Activated gamma-delta T cell treated with anti-CD3 and anti-CD28 coated beads, Interleukin-2, amount 50 U/mL, for 16 hours (primary cell): ENCODE measurements around the gene RAMACL.
"Not testable (repeated sequence)": the region's sequence is repeated elsewhere in the genome, so short reads cannot be mapped to it uniquely, and the experiment has no call there.

Experiments used
- DNase-seq: peaks from one replicate; pipeline ENCODE4 v3.0.0-alpha.2; 2020; ENCODE audit warnings: low read depth

RAMACL gene

DNA sequence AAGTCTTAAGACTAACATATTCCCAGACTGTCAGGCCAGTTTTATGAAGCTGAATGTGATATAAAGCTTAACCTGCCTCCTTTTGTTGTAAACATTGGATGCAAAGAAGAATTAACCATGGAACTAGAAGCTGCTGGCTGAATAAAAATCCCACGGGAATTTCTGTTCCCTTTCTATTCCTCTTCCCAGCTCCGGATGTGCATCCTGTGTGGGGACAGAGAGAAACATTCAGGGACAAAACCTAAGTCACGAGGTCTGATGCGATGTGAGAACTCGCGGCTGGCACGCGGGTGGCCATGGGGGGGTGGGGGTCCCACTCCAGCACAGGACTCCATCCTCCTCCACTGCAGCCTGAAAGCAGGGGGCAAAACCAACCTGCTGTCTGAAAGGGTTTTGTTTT lies 32.2 kb downstream of the RAMACL start:
- DNase-seq = no peak

DNA sequence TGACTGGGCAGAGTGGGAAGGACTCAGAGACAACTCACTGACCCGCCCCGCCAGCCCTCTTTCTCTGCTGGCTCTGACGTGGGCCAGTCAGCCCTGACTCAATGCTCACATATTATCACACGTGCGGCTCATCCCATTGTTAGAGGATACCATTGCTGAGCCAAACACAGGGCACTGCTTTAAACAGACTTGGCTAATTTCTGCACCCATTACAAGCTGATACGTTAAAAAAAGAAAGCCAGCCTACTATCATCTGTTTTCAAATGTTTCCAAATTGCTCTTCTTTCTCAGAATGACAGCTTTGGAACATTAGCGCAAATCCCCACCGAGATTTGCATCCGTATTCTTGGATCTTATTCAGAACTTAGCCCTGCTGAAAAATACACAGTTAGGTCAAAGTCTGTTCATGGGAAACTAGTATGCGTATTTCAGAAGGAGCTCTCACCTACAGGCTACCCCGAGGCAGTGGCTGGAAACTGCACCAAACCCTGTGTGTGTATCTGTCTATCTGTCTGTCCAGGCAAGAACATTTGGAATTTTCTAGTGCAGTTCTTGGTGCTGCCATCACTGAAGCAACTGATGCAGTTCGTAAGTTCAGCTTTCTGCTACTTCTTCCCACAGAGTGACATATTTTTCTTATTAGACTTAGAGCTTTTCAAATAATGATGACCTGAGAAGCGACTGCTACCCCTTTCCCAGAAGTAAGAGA lies 32.8 kb downstream of the RAMACL start:
- DNase-seq = no peak

DNA sequence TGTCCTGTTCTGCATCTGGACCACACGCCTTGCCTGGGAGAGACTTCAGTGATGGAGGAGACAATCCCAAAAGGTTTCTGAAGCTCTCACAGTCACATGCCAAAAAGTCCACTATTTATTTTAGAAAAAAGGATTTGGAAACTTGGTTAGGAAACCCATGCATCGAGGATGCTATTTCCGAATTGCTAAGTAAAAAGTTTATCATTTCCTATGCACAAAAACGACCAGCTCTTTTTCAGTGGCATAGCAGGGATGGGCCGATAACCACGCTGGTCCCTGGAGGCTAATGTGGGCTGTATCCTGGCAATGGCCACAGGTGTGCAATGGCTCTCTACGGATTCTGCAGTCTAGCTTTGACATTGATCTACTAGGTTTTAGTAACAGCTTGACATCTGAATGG lies 33.9 kb downstream of the RAMACL start:
- DNase-seq = no peak

DNA sequence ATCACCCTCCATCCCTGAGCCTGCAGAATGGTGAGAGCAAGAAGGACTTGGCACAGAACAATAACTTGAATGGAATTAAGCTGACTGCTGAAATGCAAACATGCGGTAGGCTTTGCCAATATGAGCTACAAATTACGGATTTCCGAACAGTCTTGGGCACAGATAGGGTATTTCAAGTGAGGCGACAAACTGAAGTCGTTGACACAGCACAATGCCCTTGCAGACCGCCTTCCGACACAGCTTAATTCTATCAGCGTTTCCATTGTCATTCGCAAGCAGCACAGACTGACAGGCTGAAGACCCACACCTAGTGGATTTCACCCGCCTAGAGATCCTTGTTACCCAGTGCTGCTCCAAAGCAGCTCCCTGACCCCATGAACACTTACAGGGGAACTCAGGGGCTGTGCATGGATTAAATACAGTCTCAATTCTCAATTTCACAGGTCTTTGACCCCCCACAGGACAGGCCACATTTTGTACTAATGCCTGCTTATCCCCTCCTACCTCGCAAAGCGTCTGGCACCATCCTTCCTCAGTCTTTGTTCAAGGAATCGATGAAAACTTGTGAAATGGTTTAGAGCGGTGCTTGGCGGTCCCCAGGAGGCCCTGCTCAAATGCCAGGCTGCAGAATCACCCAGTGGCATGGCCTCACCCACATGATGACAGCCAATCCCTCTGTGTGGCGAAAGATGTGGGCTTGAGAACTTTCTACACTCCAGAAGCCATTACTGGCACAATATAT lies 34.6 kb downstream of the RAMACL start:
- no peak for DNase-seq

DNA sequence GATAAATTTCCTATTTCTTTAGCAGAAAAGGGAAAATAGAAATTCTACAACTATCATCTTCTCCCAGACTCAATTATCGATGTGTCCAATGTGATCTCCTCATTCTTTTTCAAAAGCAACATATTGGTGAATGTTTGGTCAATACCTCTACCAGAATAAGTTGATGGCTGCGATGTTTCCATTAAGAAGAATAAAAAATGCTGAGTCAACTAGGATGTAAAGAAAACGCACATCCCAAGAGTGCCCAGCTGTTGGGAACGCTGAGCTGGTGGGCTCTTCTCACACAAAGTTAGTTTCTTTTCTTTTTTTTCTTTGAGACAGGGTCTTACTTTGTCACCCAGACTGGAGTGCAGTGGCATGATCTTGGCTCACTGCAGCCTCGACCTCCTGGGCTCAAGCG lies 39.8 kb downstream of the RAMACL start:
- no peak for DNase-seq

DNA sequence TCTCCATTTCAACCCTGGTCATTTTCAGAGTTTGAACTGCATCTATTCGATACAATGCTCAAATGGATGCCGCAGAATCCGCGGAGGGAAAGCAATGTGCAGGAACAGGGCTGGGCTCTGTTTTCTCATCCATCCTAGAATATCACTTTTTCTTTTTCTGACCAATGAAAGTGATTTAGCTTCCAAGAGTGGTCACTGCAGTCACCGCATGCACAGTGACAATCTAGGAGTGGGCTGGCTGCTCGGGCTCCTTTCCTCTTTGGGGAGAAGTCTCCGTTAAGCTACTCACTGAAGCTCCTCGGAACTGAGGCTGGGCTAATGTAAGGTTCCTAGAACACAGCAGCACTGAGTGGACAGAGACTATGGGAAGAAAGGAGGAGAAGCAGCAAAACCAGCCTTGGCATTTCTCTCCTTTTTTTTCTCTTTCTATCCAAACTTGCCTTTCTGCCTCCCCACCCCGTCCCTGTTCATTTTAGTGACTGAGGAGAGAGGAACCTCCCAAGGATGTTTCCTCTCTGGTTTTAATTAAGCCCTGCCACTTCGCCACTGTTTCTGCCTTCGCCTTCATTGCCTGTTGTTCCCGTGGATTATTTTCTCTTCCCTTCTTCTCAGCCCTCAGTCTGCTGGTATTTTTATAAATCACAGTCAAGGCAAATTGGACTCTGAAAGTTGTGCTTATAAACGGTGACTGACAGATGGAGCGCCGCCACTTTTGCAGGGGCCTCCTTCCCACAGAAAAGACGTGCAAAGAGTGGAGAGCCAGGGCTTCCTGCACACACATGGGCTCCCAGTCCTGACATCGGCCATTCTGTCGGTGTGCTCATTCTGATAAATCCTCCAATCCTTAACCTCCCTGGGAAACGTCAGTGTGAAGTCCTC lies 41.1 kb downstream of the RAMACL start:
- no peak for DNase-seq

DNA sequence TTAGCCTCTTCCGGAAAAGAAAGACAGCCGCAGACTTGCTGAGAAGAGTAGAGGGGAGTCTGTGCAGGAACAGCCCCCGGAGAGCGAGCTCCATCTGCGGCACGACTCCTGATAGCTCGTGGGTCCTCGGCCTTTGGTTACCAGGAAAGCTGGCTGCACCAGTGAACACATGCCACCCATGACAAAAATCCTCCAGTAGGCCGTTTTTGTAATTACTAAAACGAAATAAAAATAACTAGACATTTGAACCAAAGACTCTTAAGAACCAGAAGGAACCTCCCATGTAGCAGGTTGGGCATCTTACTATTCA lies 42.2 kb downstream of the RAMACL start:
- no peak for DNase-seq

DNA sequence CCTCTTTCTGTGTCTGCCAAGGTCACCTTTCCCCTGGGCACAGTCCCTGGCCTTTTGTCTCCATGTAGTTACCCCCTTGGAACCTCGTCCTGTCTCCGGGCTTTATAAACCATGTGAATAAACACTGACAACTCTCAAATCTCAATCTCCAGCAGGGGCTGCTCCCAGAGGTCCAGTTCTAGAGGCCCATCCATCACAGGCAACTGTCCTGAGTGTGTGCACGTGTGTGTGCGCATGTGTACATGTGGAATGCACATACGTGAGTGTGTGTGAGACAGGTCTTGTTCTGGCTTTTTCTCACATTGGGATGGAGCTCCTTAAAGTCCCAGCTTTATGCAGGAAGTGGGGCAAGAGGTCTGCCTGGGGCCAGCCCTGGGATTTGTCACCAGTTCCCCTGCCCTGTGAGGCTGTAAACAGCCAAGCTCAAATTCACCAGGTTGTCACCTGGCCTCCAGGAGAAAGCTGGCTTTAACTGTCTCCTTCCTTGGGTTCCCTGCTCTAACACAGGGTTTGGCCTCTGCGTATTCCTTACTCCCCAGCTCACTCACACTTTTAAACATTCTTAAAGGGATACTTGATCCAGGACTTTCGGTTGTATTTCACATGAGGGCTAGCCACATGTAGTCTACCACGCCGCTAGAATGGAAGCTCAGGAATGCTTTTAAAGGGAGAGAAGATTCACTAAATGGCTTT lies 42.7 kb downstream of the RAMACL start:
- no peak for DNase-seq

DNA sequence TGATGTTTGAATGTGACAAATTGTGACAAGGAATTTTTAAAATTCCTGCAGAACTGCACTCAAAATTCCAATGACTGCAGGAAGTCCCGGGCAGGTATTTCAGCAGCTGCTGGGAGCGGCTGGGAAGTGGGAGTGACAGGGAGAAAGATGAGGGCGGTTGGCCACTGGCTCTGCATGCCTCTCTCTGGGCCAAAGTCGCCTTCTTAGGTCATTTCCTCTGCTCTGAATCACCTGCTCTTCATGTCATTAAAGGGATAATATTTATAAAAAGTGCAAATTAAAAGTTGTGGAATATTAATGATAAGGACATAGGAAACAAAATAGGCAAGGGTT lies 43.9 kb downstream of the RAMACL start:
- DNase-seq = no peak

DNA sequence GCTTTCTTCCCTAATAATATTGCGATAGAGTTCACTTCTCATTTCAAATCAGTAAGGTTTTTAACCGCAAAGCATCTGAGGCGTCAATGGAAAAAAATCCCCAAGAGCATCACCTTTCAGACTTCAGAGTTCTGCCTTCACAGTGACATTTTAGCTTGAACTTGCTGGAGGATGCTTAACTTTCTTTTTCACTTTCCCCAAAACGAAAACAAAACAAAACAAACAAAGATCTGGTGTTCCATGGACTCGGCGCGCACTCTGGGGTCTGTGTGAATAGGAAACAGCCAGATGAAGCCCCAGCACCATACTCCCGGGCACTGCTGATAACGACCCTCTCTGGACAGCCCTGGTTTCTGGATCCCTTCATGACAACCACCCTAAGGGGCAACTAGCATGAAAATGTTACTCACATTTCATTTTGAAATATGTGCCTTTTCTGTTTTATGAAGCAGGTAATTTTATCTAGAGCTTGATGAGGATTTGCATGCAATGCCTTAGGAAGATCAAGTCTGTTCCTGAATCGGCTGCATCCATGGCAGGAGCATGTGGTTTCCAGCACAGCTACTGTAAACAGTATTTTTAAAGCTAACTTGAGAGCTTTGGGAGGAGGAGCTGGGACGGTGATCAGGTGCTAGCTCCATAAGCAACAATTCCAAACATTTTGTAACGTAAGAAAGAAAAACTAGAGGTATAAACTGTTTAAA lies 44.5 kb downstream of the RAMACL start:
- DNase-seq = no peak

DNA sequence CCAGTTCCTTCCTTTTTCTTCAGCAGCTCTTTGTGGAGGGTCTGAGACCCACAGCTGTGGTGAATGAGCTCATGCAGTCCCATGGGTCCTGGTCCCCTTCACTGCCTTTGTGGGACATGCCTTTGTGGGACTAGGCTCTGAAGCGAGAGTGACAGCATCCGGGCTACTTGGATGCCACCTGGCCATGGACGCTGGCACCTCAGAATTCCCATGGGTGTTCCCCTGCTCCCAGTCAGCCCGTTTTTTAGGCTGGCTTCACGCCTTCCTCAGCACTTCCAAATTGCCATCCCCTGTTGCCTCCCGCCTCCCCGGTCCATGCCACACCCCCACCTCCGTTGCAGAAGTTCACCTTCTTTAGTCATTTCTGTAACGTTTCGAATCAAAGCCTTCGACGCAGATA lies 45.1 kb downstream of the RAMACL start:
- DNase-seq = no peak

DNA sequence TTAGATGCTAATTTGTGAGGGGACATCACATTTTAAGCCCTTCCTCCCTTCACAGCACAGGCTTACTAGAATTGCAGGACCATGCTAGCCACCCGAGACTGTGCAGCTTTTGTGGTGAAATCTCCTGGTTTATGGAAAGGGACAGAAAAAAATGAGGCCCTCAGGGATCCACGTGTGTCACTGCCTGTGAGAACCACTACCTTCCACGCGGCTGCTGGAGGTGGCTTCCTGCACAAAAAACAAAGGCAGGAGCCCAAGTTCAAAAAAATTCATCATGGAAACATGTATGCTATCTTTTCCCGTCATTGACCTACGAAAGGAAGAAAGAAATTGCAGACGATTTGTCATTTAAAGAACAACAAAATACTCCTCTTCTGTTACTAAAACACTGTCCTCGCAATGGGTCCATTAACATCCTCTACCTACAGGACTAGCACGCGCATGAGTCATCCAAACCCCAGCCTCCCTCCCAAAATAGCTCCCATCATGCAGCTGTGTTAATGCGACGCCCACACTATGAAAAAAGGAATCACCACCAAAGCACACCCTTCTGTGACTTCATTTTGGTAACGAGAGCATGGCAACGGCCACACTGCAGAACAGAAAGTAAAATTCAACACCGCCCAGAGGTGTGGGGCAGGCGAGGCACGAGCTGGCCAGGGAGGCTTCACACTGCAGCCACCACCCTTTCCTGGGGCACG lies 45.7 kb downstream of the RAMACL start:
- peak; percentile 43 for DNase-seq

DNA sequence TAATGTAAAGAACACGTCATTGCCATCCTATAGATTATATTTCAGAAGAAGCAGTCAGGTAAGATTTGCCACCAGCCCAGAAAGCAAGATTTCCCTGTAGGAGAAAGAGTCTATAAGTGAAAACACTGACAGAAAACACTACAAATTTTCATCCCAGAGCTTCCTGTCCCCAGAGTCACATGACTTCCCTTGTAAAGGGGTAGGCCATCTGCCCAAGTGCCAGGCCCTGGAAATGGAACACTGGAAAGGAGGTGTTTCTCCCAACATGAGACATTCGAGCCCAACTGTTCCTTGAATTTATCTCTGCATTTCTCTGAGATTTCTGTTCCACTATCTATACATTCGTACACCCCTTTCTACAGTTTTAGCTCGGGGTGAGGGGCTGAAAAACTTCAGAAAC lies 46.9 kb downstream of the RAMACL start:
- DNase-seq = no peak

DNA sequence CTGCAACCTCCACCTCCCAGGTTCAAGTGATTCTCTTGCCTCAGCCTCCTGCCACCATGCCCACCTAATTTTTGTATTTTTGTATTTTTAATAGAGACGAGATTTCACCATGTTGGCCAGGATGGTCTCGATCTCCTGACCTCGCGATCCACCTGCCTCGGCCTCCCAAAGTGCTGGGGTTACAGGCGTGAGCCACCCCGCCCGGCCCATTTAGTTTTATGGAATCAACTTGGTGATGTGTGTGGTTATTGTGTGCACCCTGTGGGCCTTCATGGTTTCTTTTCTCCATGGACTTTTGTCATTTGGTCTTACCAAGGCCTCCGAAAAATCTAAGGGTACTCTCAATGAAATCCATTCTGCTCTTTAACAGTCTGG lies 47.5 kb downstream of the RAMACL start:
- not testable (repeated sequence) for DNase-seq

DNA sequence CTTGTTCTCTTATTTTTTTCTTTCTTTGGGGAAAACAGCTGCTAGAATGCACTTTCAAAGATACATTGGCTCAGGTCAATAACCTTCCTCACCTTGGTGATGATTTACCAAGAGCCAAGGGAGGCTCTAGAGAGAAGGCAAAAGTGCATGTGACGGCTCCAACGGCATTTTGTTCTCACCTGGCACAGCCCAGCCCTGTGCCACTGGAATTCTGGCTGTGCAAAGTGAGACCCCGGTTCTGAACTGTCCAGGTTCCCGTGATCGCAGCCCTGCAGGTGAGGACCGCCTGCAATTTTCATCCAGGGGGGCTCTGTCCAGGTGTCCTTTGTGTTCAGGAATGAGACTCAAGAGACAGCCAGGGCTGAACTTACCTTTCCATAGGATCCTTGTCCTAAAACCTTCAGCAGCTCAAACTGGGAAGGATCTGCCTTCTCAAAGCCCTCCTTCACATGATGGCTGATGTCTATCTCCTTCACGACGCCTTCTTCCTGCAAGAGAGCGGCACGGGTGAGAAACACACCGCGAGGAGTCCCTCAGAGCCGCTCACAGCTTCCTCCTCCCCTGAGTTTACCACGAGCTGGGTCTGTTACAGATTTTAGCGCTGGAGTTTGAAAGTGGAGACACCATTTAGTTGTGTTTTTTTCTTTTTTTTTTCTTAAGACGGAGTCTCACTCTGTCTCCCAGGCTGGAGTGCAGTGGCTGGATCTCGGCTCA lies 48.0 kb downstream of the RAMACL start:
- DNase-seq = no peak

DNA sequence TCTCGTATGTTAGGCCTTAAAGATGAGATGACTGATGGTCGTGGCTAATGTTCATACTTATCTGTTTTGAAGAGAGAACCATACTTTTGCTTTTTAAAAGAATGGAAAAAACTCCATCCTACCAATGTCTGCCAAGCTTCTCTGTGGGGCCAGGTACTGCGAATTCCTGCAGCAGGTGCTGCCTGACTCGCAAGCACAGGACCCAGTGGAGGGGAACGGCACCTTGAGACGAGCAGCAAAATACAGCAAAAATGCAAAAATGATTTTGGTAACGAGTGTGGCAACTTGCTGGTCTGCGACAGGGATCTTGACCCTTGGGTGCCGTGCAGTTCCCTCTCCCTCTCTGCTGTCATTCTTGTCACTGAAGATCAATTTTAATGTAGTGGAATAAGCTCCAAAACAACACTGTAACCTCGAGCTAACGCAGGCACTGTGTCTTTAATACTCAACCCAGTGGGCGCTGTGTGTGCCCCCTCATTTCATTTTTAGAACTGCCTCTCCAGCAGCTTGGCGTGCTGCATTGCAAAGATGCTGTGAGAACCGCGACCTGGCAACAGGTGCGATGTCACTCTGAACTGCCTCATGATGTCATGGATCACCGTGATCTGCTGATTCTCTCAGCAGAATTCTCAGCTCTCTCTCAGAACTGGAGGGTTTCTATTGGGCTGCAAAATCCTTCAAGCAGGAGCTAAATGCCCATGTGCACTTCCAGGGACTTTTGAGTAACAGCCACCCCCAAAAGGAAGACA lies 51.6 kb downstream of the RAMACL start:
- no peak for DNase-seq

DNA sequence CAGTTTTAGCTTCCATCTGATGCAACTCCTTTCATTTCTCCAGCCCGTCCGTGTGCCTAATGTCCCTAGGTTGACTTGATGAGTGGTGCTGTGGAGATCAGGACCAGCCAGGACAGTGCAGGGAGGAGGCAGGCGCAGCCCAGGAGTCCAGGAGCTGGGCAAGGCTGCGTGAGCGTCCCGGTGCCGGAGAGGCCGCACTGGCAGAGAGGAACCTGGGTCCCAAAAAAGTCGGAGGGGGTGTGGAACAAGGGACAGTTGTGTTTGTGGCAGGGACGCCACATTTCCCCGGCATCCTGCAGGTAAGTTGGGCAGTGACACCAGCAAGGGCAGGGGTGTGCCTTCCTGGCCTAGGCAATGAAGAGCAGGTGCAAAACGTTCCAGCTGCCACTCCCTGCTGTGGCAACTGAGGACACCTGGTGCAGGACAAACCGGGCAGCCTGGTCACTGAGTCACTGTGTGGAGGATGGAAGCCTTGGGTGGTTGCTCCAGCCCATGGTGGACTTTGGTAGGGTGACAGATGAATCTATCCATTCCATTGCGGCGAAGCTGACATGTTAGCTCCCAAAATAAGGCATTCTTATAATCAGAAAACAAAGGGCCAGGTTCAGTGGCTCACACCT lies 53.2 kb downstream of the RAMACL start:
- no peak for DNase-seq
